Activated CD4-positive, alpha-beta T cell treated with anti-CD3 and anti-CD28 coated beads, Interleukin-2, Interleukin-4, amounts not matched to agents 100 ng/mL and 50 ng/mL, durations not matched to agents 16 hours and 8 hours (primary cell): ENCODE measurements around the gene SFSWAP.

ENCODE experiments used
- DNase-seq: peaks from one replicate; pipeline ENCODE4 v3.0.0-alpha.2; 2020; ENCODE audit warnings: low spot score

Gene SFSWAP

GRCh38 chr12:131817241-131817640, 106.4 kb downstream of the SFSWAP start:
- DNase-seq = no peak

- DNase-seq = no peak
Observed at GRCh38 chr12:131818821-131819585, 108.1 kb downstream of the SFSWAP start.

- no peak for DNase-seq
Observed at GRCh38 chr12:131824450-131824849, 113.6 kb downstream of the SFSWAP start.

- DNase-seq = no peak
Observed at GRCh38 chr12:131825146-131825892, 114.4 kb downstream of the SFSWAP start.

GRCh38 chr12:131826097-131826928, 115.4 kb downstream of the SFSWAP start:
- no peak for DNase-seq

GRCh38 chr12:131827961-131828534, 117.2 kb downstream of the SFSWAP start, which contains the start of gene MMP17:
Gene MMP17, plus strand, starts transcription at chr12:131828393. Its CDS starts 102 bp downstream, at chr12:131828495.
- DNase-seq = no peak

- DNase-seq = no peak
Observed at GRCh38 chr12:131828671-131829355, 117.9 kb downstream of the SFSWAP start.

- no peak for DNase-seq
Observed at GRCh38 chr12:131829356-131829747, 118.5 kb downstream of the SFSWAP start.

- DNase-seq = no peak
Observed at GRCh38 chr12:131829791-131830334, 119.0 kb downstream of the SFSWAP start.

GRCh38 chr12:131830335-131830913, 119.5 kb downstream of the SFSWAP start:
- no peak for DNase-seq

GRCh38 chr12:131830914-131831571, 120.2 kb downstream of the SFSWAP start:
- DNase-seq = no peak

GRCh38 chr12:131831635-131832041, 120.7 kb downstream of the SFSWAP start:
- DNase-seq = no peak

GRCh38 chr12:131832321-131833231, 121.7 kb downstream of the SFSWAP start:
- DNase-seq = no peak

GRCh38 chr12:131833288-131833895, 122.5 kb downstream of the SFSWAP start:
- DNase-seq = no peak

GRCh38 chr12:131833896-131834641, 123.2 kb downstream of the SFSWAP start:
- no peak for DNase-seq

GRCh38 chr12:131834798-131835615, 124.1 kb downstream of the SFSWAP start:
- no peak for DNase-seq

GRCh38 chr12:131835616-131836171, 124.8 kb downstream of the SFSWAP start:
- DNase-seq = no peak
